HFF-Myc (cell line): Measurements from ENCODE around the gene BBOX1.

Experiments
- DNase-seq: peaks from one replicate; pipeline ENCODE4 v3.0.0-alpha.2; 2011; ENCODE audit warnings: low read depth; ENCODE audit errors: extremely low read depth
- H3K4me3 ChIP-seq: replicated peaks from 2 replicates; pipeline ENCODE4 v1.5.1; 2011; ENCODE audit warnings: low read depth, mild to moderate bottlenecking, control low read depth, low read length
- CTCF ChIP-seq: IDR thresholded peaks from 2 replicates; pipeline ENCODE4 v1.5.1; 2012; ENCODE audit warnings: mild to moderate bottlenecking, low read depth, low read length, control low read depth; ENCODE audit errors: missing control alignments

Gene BBOX1

GRCh38 chr11:27094120-27094519, 53.5 kb downstream of the BBOX1 start:
- DNase-seq: no peak
- H3K4me3 ChIP-seq: no peak overlapping the region
- no peak for TF ChIP-seq CTCF

GRCh38 chr11:27095059-27095458, 54.4 kb downstream of the BBOX1 start:
- no peak for TF ChIP-seq CTCF
- no peak for DNase-seq
- H3K4me3 ChIP-seq: no peak overlapping the region

- H3K4me3 ChIP-seq: no peak overlapping the region
- no peak for DNase-seq
- TF ChIP-seq CTCF: no peak
Measured at GRCh38 chr11:27095887-27096286, 55.3 kb downstream of the BBOX1 start.

GRCh38 chr11:27097551-27097950, 56.9 kb downstream of the BBOX1 start:
- TF ChIP-seq CTCF: no peak
- no peak for DNase-seq
- H3K4me3 ChIP-seq: no peak overlapping the region

GRCh38 chr11:27100534-27100933, 59.9 kb downstream of the BBOX1 start:
- TF ChIP-seq CTCF: no peak
- DNase-seq: no peak

GRCh38 chr11:27107548-27107947, 66.9 kb downstream of the BBOX1 start:
- no peak for TF ChIP-seq CTCF
- no peak overlapping the region for H3K4me3 ChIP-seq
- no peak for DNase-seq

More at GRCh38 chr11:27100534-27100933, 59.9 kb downstream of the BBOX1 start:
- no peak overlapping the region for H3K4me3 ChIP-seq

GRCh38 chr11:27108809-27109208, 68.2 kb downstream of the BBOX1 start:
- DNase-seq: no peak
- TF ChIP-seq CTCF: no peak
- no peak overlapping the region for H3K4me3 ChIP-seq
